ENCODE data around the gene EIF1AD. TPM values are rescaled to one million over a fixed set of nuclear protein-coding genes. Genes with fewer than 3 reads are reported as not detected.
"Not testable (repeated sequence)": the region's sequence is repeated elsewhere in the genome, so short reads cannot be mapped to it uniquely, and the experiment has no call there.

EIF1AD gene
- polyA plus RNA-seq, 4 donors: 25.3 to 32.7 (median 28.4) TPM

DNA sequence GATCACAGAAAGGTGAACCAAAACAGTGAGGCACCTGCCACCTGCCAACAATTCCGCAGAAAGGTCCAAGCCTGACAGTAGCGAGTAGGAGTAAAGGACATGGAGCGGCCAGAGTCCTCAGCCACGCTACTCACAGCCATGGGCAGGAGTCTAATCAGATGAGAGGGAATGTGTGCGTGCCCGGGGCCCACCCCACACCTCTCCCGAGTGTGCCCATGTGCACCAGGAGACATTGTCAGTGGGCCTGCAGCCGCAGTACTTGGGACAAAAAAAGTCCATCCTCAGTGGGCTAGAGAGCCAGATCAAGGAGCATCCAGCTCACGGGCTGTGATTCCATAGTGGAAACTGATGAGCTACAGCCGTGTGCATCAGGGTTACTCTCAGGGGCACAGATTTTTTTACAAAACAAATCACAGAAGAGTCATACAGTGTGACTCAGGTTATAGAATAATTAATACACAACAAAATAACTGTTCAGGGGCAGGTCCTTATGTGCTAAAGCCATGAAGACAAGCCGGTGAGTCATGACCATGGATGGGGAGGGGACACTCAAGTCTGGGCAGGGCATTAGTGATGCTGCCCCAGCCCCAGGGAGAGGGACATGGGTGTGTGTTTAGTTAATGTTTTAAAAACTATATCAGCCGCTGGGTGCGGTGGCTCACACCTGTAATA is 28.4 kb downstream of the EIF1AD start:
- no peak for DNase-seq (ENCODE audit: low read depth in 4 of 4, low spot score in 2 of 4)

DNA sequence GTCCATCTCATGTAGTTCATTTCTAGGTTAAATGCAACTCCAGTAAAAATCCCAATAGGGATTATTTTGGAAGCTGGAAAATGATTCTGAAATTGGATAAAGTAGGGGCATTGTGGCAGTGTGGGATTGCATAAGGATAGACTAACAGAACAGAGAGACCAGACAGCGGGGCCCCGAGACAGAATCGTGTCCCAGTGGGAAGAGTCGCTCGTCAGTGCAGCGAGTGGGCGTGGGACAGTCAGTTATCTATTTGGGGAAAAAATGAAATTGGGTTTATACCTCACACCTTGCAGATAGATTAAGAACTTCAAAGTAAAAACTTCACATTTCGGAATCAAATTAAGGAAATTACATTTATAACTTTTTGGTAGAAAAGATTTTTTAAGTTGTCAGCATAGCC is 29.8 kb downstream of the EIF1AD start:
- no peak for DNase-seq (ENCODE audit: low read depth in 4 of 4, low spot score in 2 of 4)

DNA sequence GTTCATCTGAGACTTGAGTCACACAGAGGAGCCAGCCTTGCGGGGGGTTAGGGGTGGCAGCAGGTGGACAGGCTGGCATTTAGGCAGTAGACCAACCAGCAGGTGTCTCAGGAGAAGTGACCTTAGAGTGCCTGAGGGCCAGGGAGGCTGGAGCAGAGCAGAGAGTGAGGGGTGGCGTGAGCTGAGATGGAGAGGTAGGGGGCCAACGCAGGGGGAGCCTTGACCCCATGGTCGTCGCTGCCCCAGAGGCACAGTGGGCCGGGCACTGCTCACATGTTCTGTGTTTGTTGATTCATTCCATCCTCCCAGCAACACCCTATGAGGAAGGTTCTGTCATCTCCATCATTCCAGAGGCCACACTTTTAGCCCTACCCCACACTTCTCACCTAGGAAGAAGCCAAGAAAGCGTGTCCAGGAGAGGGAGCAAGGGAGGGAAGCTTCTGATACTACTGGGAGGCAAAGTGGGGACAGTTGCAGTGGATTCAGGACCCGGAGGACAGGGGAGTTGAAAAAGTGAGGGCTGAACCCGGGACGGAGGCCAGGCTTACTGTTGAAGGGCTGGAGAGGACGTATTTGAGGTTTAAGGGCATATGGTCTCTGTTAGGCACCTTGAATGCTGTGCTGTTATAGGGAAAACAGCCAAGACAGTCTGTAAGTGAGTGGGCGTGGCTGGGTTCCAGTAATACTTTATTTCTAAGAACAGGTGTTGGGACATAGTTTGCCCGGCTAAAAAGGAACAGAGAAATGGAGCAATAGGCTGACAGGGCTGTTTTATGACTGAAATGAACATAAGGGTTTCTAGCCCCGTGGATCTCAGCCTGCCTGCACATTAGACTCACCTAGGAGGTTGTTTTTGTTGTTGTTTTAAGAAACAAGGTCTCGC is 33.1 kb downstream of the EIF1AD start:
- DNase-seq (ENCODE audit: low read depth in 4 of 4, low spot score in 2 of 4): no peak

DNA sequence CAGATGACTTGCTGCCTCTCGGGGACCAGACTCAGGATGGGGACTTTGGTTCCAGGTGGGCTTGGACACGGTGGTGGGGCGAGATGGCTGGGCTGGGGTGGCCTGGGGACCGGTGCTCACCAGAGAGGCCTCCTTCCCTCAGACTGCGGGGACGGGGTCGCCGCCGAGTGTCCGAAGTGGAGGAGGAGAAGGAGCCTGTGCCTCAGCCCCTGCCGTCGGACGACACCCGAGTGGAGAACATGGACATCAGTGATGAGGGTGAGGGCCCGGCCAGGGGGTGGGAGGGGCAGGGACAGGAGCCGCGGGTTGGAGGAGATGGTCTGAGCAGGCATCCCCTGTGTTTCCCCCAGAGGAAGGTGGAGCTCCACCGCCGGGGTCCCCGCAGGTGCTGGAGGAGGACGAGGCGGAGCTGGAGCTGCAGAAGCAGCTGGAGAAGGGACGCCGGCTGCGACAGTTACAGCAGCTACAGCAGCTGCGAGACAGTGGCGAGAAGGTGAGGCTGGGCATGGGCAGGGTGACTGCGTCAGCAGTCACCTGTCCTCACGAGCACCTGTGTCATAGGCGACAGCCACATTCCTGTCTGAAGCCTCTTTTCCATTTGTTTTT is 34.5 kb downstream of the EIF1AD start:
- no peak for DNase-seq (ENCODE audit: low read depth in 4 of 4, low spot score in 2 of 4)

DNA sequence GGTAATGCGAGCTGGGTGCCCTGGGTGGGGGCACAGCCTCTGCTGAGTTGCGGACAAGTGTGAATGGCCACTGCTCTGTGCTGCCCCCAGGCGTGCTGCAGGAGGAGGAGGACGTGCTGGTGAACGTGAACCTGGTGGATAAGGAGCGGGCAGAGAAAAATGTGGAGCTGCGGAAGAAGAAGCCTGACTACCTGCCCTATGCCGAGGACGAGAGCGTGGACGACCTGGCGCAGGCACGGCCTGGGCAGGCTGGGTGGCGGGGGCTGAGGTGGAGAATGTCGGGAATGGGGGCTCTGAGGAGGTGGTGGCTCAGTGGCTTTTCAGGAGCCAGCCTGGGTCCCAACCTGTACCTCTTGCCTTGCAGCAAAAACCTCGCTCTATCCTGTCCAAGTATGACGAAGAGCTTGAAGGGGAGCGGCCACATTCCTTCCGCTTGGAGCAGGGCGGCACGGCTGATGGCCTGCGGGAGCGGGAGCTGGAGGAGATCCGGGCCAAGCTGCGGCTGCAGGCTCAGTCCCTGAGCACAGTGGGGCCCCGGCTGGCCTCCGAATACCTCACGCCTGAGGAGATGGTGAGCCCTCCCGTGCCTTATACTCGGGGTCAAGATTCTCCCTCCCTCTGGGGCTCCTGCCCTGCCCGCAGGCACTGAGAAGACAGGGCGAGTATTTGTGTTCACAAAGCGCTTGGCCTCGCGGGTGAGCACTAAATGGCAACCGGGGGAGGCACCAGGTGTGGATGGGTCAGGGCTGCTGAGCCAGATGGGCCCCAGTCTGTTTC is 35.8 kb downstream of the EIF1AD start:
- DNase-seq (ENCODE audit: low read depth in 4 of 4, low spot score in 2 of 4): no peak

DNA sequence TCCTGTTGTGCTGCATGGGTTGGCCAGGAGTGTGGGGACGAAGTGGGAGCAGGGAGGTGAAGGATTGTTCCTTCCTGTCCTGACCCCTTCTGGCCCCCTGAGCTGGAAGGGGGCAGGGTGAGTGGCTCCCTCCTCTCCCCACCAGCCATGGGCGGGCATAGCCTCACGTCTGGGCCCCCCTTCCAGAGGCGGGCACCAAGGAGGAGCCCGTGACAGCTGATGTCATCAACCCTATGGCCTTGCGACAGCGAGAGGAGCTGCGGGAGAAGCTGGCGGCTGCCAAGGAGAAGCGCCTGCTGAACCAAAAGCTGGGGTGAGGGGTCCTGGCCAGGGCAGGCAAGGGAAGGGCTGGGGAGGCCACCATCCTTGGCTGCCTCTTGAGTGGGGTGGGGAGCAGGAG is 37.1 kb downstream of the EIF1AD start:
- DNase-seq (ENCODE audit: low read depth in 4 of 4, low spot score in 2 of 4): no peak

DNA sequence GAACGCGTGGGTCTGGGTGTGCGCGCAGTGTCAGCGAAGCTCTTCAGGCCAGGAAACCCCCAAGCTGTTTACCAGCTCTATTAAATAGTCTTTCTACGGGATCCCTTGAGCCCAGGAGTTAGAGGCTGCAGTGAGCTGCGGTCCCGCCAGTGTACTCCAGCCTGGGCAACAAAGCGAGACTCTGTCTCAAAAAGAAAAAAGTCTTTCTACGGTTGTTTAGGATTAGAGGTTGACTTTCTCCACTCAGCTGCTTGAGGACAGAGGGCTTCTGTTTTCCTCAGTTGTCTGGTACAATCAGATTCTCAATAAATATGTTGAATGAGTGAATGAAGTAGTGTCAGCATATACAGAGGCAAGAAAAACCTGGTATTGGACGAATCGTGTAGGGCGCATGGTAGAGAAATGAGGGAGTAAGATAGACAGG is 39.8 kb downstream of the EIF1AD start:
- no peak for DNase-seq (ENCODE audit: low read depth in 4 of 4, low spot score in 2 of 4)

DNA sequence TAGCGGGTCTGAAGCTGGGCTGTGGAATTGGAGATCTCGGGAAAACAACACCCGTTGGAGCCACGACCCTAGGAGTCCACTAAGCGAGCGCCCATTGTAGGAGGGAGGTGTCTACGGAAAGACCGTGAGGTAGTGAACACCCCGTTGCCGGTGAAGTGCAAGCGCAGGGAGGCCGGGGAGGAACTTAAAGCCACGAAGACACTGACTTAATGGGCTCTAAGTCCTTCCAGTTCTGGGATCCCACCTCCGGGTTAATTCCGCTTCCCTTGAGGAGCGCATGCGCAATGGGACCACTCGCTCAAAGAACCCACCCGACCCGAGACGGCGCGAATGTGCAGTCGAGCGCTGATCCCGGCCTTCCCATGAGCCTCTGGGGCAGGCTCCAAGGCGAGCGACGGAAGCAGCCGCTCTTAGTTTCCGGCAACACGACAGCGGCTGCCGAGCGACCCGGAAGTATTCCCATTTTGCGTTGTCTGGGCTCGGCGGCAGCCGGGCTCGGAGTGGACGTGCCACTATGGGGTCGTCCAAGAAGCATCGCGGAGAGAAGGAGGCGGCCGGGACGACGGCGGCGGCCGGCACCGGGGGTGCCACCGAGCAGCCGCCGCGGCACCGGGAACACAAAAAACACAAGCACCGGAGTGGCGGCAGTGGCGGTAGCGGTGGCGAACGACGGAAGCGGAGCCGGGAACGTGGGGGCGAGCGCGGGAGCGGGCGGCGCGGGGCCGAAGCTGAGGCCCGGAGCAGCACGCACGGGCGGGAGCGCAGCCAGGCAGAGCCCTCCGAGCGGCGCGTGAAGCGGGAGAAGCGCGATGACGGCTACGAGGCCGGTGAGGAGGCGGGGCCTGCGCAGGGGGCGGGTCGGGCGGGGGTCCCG is 40.5 kb downstream of the EIF1AD start, which contains the start of gene SART1:
Gene SART1, plus strand, starts transcription at position 468 of the 874 bp plus-strand sequence. Its CDS starts 47 bp downstream, at position 515.
- DNase-seq (ENCODE audit: low read depth in 4 of 4, low spot score in 2 of 4): peak; percentile 92 to 97 (median 96)

DNA sequence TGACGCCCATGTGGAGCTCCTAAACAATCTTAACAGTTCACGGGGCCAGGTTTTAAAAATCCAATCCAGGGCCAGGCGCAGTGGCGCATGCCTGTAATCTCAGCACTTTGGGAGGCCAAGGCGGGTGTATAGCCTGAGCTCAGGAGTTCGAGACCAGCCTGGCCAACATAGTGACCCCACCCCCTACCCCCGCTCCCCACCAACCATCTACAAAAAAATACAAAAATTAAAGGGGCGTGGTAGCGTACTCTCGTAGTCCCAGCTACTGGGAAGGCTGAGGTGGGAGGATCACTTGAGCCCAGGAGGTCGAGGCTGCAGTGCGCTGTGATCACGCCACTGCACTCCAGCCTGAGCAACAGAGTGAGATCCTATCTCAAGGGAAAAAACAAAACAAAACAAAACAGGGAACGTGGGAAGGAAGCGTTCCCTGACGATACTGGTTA is 41.1 kb downstream of the EIF1AD start:
- no peak for DNase-seq (ENCODE audit: low read depth in 4 of 4, low spot score in 2 of 4)

DNA sequence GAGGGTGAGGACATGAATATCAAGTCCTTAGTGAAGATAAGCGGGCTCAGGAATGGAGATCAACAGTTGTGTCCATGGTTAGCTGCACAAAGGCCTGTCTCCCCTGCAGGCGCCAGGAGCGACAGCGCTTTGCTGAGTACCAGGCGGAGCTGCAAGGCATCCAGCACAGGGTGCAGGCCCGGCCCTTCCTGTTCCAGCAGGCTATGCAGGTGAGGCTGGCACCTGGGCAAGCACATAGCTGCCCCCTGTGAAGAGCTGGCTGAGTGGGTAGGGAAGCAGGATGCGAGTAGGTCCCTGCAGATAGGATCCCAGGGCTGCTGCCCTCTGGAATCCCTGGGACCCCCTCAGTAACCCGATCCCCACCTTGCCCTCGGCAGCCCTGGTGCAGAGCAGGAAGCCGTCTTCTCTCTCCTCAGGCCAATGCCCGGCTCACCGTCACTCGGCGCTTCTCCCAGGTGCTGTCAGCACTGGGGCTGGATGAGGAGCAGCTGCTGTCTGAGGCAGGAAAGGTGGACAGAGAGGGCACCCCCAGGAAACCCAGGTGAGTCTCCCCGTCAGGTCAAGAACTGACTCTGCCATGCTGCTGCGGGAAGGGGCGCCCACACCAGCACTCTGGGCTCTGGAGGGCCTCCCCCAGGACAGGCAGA is 43.1 kb downstream of the EIF1AD start:
- DNase-seq (ENCODE audit: low read depth in 4 of 4, low spot score in 2 of 4): no peak

DNA sequence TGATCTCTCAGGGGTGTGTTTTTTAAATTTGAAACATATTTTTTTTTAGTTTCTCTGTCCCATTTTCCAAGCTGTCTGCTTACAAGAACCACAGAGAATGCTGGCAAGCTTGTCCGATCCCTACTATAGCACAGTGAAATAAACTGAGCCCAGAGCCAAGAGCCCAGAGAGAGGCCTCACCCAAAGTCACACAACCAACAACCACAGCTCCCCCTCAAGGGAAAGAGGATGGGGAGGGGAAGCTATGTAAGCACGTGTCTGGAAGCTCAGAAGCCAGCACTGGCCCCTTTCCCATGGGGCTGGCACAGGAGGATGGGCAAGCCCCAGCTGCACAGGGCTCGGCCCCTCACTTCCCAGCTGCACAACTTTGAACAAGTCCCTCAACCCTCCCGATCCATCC is 43.7 kb downstream of the EIF1AD start:
- no peak for DNase-seq (ENCODE audit: low read depth in 4 of 4, low spot score in 2 of 4)

DNA sequence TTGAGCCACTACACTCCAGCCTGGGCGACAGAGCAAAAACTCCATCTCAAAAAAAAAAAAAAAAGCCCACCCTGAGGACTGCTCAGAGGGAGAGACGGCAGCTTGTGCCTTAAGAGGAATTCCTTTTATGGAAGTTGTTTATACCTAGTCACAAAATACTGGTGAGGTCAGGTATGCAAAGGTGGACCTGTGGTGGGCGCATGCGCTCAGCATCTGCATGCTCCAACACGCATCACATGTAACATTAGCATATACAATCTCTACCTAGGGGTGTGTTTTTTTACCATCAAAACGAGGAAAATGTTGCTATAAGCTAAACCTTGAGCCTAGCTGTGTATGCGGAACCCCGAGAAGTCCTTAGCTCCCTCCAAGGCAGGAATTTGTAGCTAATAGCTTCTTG is 47.2 kb downstream of the EIF1AD start:
- no peak for DNase-seq (ENCODE audit: low read depth in 4 of 4, low spot score in 2 of 4)

DNA sequence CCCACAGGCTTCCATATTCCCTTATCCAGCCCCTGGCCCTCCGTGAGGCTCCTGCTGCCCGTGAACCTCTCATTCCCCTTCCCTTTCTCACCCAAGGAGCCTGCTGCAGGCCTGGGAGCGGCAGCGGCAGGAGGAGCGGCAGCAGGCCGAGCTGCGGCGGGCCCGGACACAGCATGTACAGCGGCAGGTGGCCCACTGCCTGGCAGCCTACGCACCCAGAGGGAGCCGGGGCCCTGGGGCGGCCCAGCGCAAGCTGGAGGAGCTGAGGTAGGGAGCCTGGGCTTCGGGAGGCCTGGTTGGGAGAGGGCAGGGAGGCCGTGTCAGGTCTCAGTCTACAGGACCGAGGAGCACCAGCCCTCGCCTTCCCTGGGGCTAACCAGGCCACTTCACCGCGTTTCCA is 48.5 kb downstream of the EIF1AD start:
- DNase-seq (ENCODE audit: low read depth in 4 of 4, low spot score in 2 of 4): no peak

DNA sequence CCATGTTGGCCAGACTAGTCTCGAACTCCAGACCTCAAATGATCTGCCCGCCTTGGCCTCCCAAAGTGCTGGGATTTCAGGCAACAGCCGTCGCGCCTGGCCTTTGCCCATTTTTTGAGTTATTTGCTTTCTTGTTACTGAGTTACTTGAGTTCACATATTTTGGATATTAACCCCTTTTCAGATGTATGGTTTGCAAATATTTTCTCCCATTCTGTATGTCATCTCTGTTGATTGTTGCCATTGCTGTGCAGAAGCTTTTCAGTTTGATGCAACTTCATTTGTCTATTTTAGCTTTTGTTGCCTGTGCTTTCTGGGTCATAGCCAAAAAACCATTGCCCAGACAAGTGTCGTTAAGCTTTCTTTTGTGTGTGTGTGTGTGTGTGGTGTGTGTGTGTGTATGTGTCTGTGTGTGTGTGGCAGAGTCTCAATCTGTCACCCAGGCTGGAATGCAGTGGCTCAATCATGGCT is 49.9 kb downstream of the EIF1AD start:
- DNase-seq (ENCODE audit: low read depth in 4 of 4, low spot score in 2 of 4): no peak

DNA sequence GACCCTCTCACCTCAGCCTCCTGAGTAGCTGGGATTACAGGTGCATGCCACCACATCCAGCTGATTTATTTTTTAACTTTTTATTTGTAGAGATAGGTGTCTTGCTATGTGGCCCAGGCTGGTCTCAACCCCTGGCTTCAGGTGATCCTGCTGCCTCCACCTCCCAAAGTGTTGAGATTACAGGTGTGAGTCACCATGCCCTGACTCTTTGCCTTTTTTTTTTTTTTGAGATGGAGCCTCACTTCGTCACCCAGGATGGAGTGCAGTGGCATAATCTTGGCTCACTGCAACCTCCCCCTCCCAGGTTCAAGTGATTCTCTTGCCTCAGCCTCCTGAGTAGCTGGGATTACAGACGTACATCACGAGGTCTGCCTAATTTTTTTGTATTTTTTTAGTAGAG is 50.3 kb downstream of the EIF1AD start:
- not testable (repeated sequence) for DNase-seq (ENCODE audit: low read depth in 4 of 4, low spot score in 2 of 4)

DNA sequence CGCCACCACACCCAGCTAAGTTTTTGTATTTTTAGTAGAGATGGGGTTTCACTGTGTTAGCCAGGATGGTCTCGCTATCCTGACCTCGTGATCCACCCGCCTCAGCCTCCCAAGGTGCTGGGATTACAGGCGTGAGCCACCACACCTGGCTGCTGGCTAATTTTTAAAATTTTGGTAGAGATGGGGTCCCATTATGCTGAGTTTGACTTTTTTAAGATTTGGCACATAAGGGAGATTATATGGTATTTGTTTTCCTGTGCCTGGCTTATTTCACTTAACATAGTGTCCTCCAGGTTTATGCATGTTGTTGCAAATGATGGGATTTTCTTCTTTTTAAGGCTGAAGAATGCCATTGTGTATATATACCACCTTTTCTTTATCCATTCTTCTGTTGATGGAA is 51.2 kb downstream of the EIF1AD start:
- DNase-seq (ENCODE audit: low read depth in 4 of 4, low spot score in 2 of 4): not testable (repeated sequence)

DNA sequence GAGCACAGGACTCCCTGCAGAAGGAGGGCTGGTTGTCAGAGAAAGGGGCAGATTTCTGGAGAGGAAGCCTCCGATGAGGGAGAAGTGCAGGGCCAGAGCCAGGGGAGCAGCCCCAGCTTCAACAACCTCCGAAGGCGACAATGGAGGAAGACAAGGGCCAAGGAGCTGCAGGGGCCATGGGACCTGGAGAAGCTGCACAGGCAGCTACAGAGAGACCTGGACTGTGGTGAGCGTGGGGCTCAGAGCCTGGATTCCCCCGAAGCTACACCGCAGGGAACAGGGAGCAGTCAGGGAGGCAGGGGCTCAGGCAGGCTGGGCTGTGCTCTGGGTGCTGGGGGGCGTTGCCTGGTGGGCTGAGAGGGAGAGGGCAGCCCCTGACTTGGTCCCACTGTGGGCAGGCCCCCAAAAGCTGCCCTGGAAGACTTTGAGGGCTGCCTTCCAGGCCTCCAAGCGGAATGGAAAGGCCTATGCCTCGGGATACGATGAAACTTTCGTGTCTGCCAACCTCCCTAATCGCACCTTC is 54.3 kb downstream of the EIF1AD start:
- DNase-seq (ENCODE audit: low read depth in 4 of 4, low spot score in 2 of 4): no peak

DNA sequence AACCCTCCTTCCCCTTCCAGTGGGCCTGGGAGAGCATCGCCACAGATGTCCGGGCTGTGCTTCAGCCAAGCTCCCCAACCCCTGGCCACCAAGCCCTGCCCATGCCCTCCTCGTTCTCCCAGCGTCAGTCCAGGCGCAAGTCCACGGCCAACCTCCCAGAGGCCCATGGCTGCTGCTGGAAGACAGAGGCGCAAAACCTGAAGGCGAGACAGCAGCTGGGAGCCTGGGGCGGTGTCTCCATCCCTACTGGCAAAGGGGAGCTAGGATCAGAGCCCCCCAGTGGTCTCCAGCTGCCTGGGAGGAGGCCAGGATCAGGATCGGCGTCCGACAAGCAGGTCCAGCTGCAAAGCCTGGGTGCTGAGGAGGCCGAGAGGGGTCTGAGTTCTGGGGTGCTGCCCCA is 54.8 kb downstream of the EIF1AD start:
- no peak for DNase-seq (ENCODE audit: low read depth in 4 of 4, low spot score in 2 of 4)

DNA sequence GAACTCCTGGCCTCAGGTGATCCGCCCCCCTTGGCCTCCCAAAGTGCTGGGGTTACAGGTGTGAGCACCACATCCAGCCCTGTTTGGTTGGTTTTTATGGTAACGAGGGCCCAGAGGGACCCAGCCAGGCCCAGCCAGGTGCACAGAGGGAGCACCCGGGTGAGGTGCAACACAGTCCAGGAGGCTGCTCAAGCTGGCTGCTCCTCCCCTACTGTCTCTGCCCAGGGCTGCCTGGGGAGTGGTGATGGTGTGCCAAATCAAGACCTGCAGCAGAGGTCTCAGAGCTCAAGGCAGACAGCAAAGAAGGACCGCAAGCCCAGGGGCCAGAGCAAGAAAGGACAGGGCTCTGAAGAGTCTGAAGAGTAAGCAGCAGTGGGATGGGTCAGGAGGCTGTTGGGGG is 55.3 kb downstream of the EIF1AD start:
- no peak for DNase-seq (ENCODE audit: low read depth in 4 of 4, low spot score in 2 of 4)
